Epithelial cell of esophagus (primary cell): ENCODE measurements around the gene CSTF1.

Experiments used
- DNase-seq: peaks from one replicate; pipeline ENCODE4 v3.0.0; 2010; ENCODE audit warnings: low read depth
- H3K4me3 ChIP-seq: 2 replicates; pipeline ENCODE4 v1.5.1; 2011; ENCODE audit warnings: mild to moderate bottlenecking, low read length, control low read depth
- CTCF ChIP-seq: IDR thresholded peaks from 2 replicates; pipeline ENCODE4 v1.5.1; 2011; ENCODE audit warnings: low read depth, mild to moderate bottlenecking, low read length, control low read depth, inconsistent platforms; ENCODE audit not compliant: insufficient read depth; ENCODE audit errors: missing control alignments

CSTF1 gene

GRCh38 chr20:56424931-56425330 lies 32.5 kb downstream of the CSTF1 start:
- no peak for DNase-seq
- TF ChIP-seq CTCF: no peak
- no peak overlapping the region for H3K4me3 ChIP-seq

GRCh38 chr20:56426026-56426425 lies 33.6 kb downstream of the CSTF1 start:
- no peak overlapping the region for H3K4me3 ChIP-seq
- no peak for DNase-seq
- no peak for TF ChIP-seq CTCF

GRCh38 chr20:56426926-56427325 lies 34.5 kb downstream of the CSTF1 start:
- no peak for TF ChIP-seq CTCF
- no peak overlapping the region for H3K4me3 ChIP-seq
- DNase-seq: no peak

- TF ChIP-seq CTCF: no peak
- no peak for DNase-seq
- no peak overlapping the region for H3K4me3 ChIP-seq
Measured at GRCh38 chr20:56427797-56428196, 35.4 kb downstream of the CSTF1 start.

- no peak for TF ChIP-seq CTCF
- peak; percentile 36 for DNase-seq
- H3K4me3 ChIP-seq: no peak overlapping the region
Measured at GRCh38 chr20:56428410-56428809, 36.0 kb downstream of the CSTF1 start.

- H3K4me3 ChIP-seq: no peak overlapping the region
- TF ChIP-seq CTCF: no peak
- DNase-seq: no peak
Measured at GRCh38 chr20:56428881-56429280, 36.4 kb downstream of the CSTF1 start.

- TF ChIP-seq CTCF: no peak
- H3K4me3 ChIP-seq: no peak overlapping the region
- peak; percentile 18 for DNase-seq
Measured at GRCh38 chr20:56429502-56429901, 37.1 kb downstream of the CSTF1 start.
